Activated CD4-positive, alpha-beta T cell treated with anti-CD3 and anti-CD28 coated beads, Interleukin-2, Interleukin-4, amounts not matched to agents 100 ng/mL and 50 ng/mL, durations not matched to agents 16 hours and 8 hours (primary cell): ENCODE measurements around the gene MEF2A.
"Not testable (repeated sequence)": the region's sequence is repeated elsewhere in the genome, so short reads cannot be mapped to it uniquely, and the experiment has no call there.

Experiments used
- DNase-seq: peaks from one replicate; pipeline ENCODE4 v3.0.0-alpha.2; 2020; ENCODE audit warnings: low spot score

Gene MEF2A

GRCh38 chr15:99651023-99651807 is 85.4 kb downstream of the MEF2A start:
- DNase-seq: no peak

- DNase-seq: no peak
These were observed 90.4 kb downstream of the MEF2A start for GRCh38 chr15:99656205-99656604.

- no peak for DNase-seq
These were observed 92.2 kb downstream of the MEF2A start for GRCh38 chr15:99657996-99658395.

- no peak for DNase-seq
These were observed 97.1 kb downstream of the MEF2A start for GRCh38 chr15:99662903-99663302.

- DNase-seq: not testable (repeated sequence)
These were observed 100.3 kb downstream of the MEF2A start for GRCh38 chr15:99666073-99666472.

GRCh38 chr15:99668533-99669182 is 102.9 kb downstream of the MEF2A start:
- DNase-seq: no peak

GRCh38 chr15:99669250-99669649 is 103.5 kb downstream of the MEF2A start:
- DNase-seq: no peak

GRCh38 chr15:99671926-99672635 is 106.3 kb downstream of the MEF2A start:
- DNase-seq: no peak

GRCh38 chr15:99673111-99673510 is 107.3 kb downstream of the MEF2A start:
- no peak for DNase-seq

- DNase-seq: no peak
These were observed 108.5 kb downstream of the MEF2A start for GRCh38 chr15:99674279-99674678.

- no peak for DNase-seq
These were observed 111.9 kb downstream of the MEF2A start for GRCh38 chr15:99677540-99678134.

GRCh38 chr15:99680276-99680675 is 114.5 kb downstream of the MEF2A start:
- DNase-seq: no peak

GRCh38 chr15:99681990-99682389 is 116.2 kb downstream of the MEF2A start:
- no peak for DNase-seq

GRCh38 chr15:99682455-99682854 is 116.7 kb downstream of the MEF2A start:
- DNase-seq: no peak

- peak; percentile 39 for DNase-seq
These were observed 117.4 kb downstream of the MEF2A start for GRCh38 chr15:99683000-99683670.

GRCh38 chr15:99686290-99686689 is 120.5 kb downstream of the MEF2A start:
- DNase-seq: no peak

- no peak for DNase-seq
These were observed 127.0 kb downstream of the MEF2A start for GRCh38 chr15:99692825-99693224.

GRCh38 chr15:99696096-99696495 is 130.3 kb downstream of the MEF2A start:
- no peak for DNase-seq

- DNase-seq: no peak
These were observed 137.3 kb downstream of the MEF2A start for GRCh38 chr15:99702895-99703602.

- peak; percentile 48 for DNase-seq
These were observed 138.0 kb downstream of the MEF2A start for GRCh38 chr15:99703603-99704443.
